HCT116 (cell line): ENCODE measurements around the gene FLVCR2. TPM values are rescaled to one million over a fixed set of nuclear protein-coding genes. Genes with fewer than 3 reads are reported as not detected.

Experiments used
- ATAC-seq: fragments of 200-7000 bp; cut with Tn5 transposase; 2 replicates; pipeline ENCODE4 v1.9.1; 2020; ENCODE audit warnings: mild to moderate bottlenecking, moderate library complexity
- BruUV-seq: library from RNA; stranded (reverse); fragments of 400-500 nt; replicated peaks from 2 replicates; lab custom pipeline; 2021; lab: Mats Ljungman, UMichigan
- CTCF ChIA-PET: fragments of 300-600 bp; sonication (Branson Sonifier 250); formaldehyde crosslinking; loops from one replicate; lab custom pipeline; 2021; ENCODE audit warnings: antibody characterized with exemption; lab: Charles Lee
- POLR2A ChIA-PET: fragments of 300-600, 350-600 bp; sonication (Branson Sonifier 250); formaldehyde crosslinking; loops from one replicate; lab custom pipeline; 2021; ENCODE audit warnings: antibody characterized with exemption; lab: Charles Lee
- RAD21 ChIA-PET, 2 experiments: fragments of 300-600 bp; sonication (Branson Sonifier 250); formaldehyde crosslinking; loops; one replicate each; lab custom pipeline; 2023; ENCODE audit warnings: low total read pairs in 2 of 2; ENCODE audit not compliant: uncharacterized antibody in 2 of 2, unreplicated experiment in 2 of 2, low non-redundant PET in 1 of 2; lab: Charles Lee
- DNase-seq: peaks from one replicate; pipeline ENCODE4 v3.0.0-alpha.2; 2010; ENCODE audit warnings: low read depth, low spot score
- H2AFZ ChIP-seq: fragments of 200-600 bp; shearing (Covaris generic), sonication (generic); 2 replicates; pipeline ENCODE4 v1.6.1; 2017; ENCODE audit warnings: low read depth, mixed run types, mixed read lengths, antibody characterized with exemption, low read length; ENCODE audit not compliant: poor library complexity, severe bottlenecking
- H3K27ac ChIP-seq: 2 replicates; pipeline ENCODE4 v1.5.1; 2012; ENCODE audit warnings: low read depth, low read length
- H3K27me3 ChIP-seq: fragments of 200-600 bp; sonication (generic); 2 replicates; pipeline ENCODE4 v1.6.1; 2016; ENCODE audit warnings: mixed run types, low read length, mixed read lengths; ENCODE audit not compliant: insufficient read depth
- H3K36me3 ChIP-seq, 2 experiments: fragments of 200-500 bp in 1 of 2; fragments of 200-600 bp in 1 of 2; sonication (Bioruptor generic) in 1 of 2; sonication (generic) in 1 of 2; 2 replicates each; pipeline versions ENCODE4 v1.5.1 to v1.6.1; 2014 to 2016; ENCODE audit warnings: low read length in 2 of 2, inconsistent platforms in 1 of 2, mixed read lengths in 1 of 2, mixed run types in 1 of 2; ENCODE audit not compliant: insufficient read depth in 2 of 2, control insufficient read depth in 1 of 2
- H3K4me1 ChIP-seq, 2 experiments: fragments of 200-600 bp in 1 of 2; sonication (generic) in 1 of 2; 2 replicates each; pipeline versions ENCODE4 v1.5.1 to v1.6.1; 2012 to 2017; ENCODE audit warnings: low read length in 2 of 2, inconsistent platforms in 1 of 2, mild to moderate bottlenecking in 1 of 2, mixed read lengths in 1 of 2, mixed run types in 1 of 2, moderate library complexity in 1 of 2; ENCODE audit not compliant: insufficient read depth in 2 of 2, control insufficient read depth in 1 of 2
- H3K4me2 ChIP-seq: fragments of 200-600 bp; sonication (generic); 2 replicates; pipeline ENCODE4 v1.6.1; 2017; ENCODE audit warnings: mixed run types, low read length, mixed read lengths
- H3K4me3 ChIP-seq, 2 experiments: fragments of 200-600 bp in 1 of 2; sonication (generic) in 1 of 2; replicated peaks in 1 of 2; 2 replicates each; pipeline ENCODE4 v1.5.1; 2011 to 2016; ENCODE audit warnings: low read length in 2 of 2, control low read depth in 1 of 2, low read depth in 1 of 2, mild to moderate bottlenecking in 1 of 2, mixed read lengths in 1 of 2, mixed run types in 1 of 2
- H3K79me2 ChIP-seq: fragments of 200-600 bp; sonication (generic); 2 replicates; pipeline ENCODE4 v1.6.1; 2017; ENCODE audit warnings: mild to moderate bottlenecking, mixed run types, low read length, moderate library complexity, mixed read lengths; ENCODE audit not compliant: insufficient read depth
- H3K9ac ChIP-seq: fragments of 200-600 bp; sonication (generic); 2 replicates; pipeline ENCODE4 v1.6.1; 2016; ENCODE audit warnings: low read length, mixed read lengths
- H3K9me2 ChIP-seq: fragments of 200-600 bp; sonication (generic), shearing (Covaris generic); 2 replicates; pipeline ENCODE4 v1.6.1; 2017; ENCODE audit warnings: mixed run types, mild to moderate bottlenecking, moderate library complexity; ENCODE audit not compliant: insufficient read depth
- H3K9me3 ChIP-seq, 2 experiments: fragments of 200-500 bp in 1 of 2; fragments of 200-600 bp in 1 of 2; sonication (Bioruptor generic) in 1 of 2; sonication (generic) in 1 of 2; 2 replicates each; pipeline ENCODE4 v1.6.1; 2014 to 2017; ENCODE audit warnings: low read length in 2 of 2, mixed read lengths in 2 of 2, inconsistent platforms in 1 of 2, low read depth in 1 of 2, mild to moderate bottlenecking in 1 of 2, mixed run types in 1 of 2, moderate library complexity in 1 of 2; ENCODE audit not compliant: control insufficient read depth in 1 of 2, insufficient read depth in 1 of 2
- H4K20me1 ChIP-seq: fragments of 200-600 bp; sonication (generic), shearing (Covaris generic); 2 replicates; pipeline ENCODE4 v1.6.1; 2017; ENCODE audit warnings: mixed run types, mild to moderate bottlenecking, moderate library complexity; ENCODE audit not compliant: insufficient read depth
- CBX3 ChIP-seq: IDR thresholded peaks from 2 replicates; pipeline ENCODE4 v1.6.1; 2012; ENCODE audit warnings: low read depth
- CEBPB ChIP-seq: IDR thresholded peaks from 2 replicates; pipeline ENCODE4 v1.6.1; 2012; ENCODE audit warnings: low read depth
- FOSL1 ChIP-seq: IDR thresholded peaks from 2 replicates; pipeline ENCODE4 v1.6.1; 2012; ENCODE audit warnings: low read depth
- RAD21 ChIP-seq: IDR thresholded peaks from 2 replicates; pipeline ENCODE4 v1.6.1; 2012; ENCODE audit warnings: low read depth, mild to moderate bottlenecking
- SRF ChIP-seq: IDR thresholded peaks from 2 replicates; pipeline ENCODE4 v1.6.1; 2012; ENCODE audit warnings: low read depth
- YY1 ChIP-seq: IDR thresholded peaks from 2 replicates; pipeline ENCODE4 v1.6.1; 2011; ENCODE audit warnings: low read length, low read depth, moderate library complexity, mild to moderate bottlenecking; ENCODE audit not compliant: insufficient replicate concordance; ENCODE audit errors: extremely low read depth
- ZFX ChIP-seq: fragments of 450-650 bp; IDR thresholded peaks from 2 replicates; pipeline ENCODE4 v1.6.1; 2017
- ZNF274 ChIP-seq: fragments of 200-500 bp; sonication (Bioruptor generic); IDR thresholded peaks from 2 replicates; pipeline ENCODE4 v1.6.1; 2014; ENCODE audit warnings: mild to moderate bottlenecking, low read depth, low read length, inconsistent platforms
- intact Hi-C: fragments of 100-400 bp; cut with micrococcal nuclease; formaldehyde crosslinking; loops from 2 replicates; pipeline ENCODE4 v1.10.0; 2022
- total RNA-seq: library from RNA; stranded (reverse); gene quantifications from one replicate; pipeline ENCODE4 v1.2.1, GENCODE V29; 2021; ENCODE audit not compliant: unreplicated experiment
- TF ChIP-seq, protein P1 (sequence below), 3 experiments: fragments of 200-600 bp in 1 of 3; sonication (generic) in 1 of 3; IDR thresholded peaks in 2 of 3; conservative IDR thresholded peaks in 1 of 3; 2 replicates each; pipeline ENCODE4 v1.5.1; 2012 to 2017; ENCODE audit warnings: low read depth in 2 of 3, low read length in 2 of 3, antibody characterized with exemption in 1 of 3, borderline replicate concordance in 1 of 3, control low read depth in 1 of 3, mild to moderate bottlenecking in 1 of 3, mixed read lengths in 1 of 3, mixed run types in 1 of 3, moderate library complexity in 1 of 3; ENCODE audit not compliant: insufficient read depth in 1 of 3

FLVCR2 gene
- total RNA-seq, 1 experiment from 2014 or later = 0.84 TPM

DNA sequence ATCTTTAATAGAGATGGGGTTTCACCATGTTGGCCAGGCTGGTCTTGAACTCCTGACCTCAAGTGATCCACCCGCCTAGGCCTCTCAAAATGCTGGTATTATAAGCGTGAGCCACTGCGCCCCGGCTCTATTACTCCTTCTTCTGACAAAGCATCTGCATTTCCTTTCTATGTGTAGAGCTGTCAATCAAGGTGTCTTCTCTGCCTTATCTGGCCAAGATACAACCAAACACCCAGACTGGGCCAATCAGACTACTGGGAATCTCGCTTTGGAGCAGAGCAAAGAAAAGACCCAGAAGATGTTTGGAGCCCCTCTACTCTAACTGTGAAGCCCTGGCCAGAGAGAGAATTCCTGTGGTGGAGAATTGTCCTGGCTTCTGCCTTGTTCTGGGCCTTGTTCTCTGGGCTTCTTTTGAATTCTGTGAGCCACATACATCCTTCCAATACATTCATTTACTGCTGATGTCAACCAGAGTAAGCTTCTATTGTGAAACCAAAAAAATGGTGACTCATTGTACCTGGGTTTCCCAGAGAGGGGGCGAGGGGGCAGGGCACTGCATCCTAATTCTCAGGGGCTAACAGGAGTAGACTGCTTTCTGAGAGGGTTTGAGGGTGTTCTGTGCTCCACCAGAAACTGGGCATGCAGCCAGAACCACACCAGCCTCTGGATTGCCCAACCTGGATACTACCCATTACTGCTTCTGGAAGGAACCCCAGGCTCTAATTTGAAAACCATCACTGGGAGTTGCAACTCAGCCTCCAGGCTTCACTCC lies 18.8 kb upstream of the FLVCR2 start:
- ChIA-PET CTCF (interaction anchor here (1.3 to 2.4 kb wide), 3 partner anchors 251 to 423 kb away, joined by 4 to 25 read pairs (median 5); partner anchors contain the start of gene TGFB3), RAD21 (no interaction called here)

DNA sequence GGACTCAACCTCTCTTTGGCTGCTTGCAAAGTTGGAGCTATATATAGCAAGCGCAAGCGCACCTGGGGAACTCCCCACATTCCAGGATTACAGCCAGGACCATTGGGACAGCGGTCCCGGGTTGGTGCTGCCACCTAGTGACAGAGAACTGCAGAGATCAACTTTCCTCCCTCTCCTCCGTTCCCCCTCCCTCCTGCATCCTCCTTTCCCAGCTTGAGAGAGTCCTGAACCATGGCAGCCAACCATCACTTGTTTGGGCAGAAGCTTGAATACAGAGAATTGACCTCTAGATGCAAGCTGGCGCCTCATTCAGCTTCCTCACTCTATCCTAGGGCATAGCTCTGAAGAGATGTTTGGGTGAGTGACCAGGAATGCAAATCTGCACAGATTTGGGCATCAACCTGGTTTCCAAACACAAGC lies 17.4 kb upstream of the FLVCR2 start:
- Histone ChIP-seq H3K36me3 (no peaks in the 10 kb centered on the region), H3K27me3 (no peaks in the 10 kb centered on the region), H3K27ac (no peak overlapping the region), H4K20me1 (no peaks in the 10 kb centered on the region), H3K9me3 (no peaks in the 10 kb centered on the region; a peak in 1 of 4 replicates), H3K9me2 (no peaks in the 10 kb centered on the region), H3K9ac (no peak overlapping the region), H3K79me2 (no peaks in the 10 kb centered on the region), H3K4me2 (peak overlapping the region; percentile 37), H3K4me3 (no peak overlapping the region), H3K4me1 (peaks cover 8 to 14% of the 10 kb centered on the region in 2 experiments; a peak in 3 of 4 replicates), H2AFZ (no peak overlapping the region)
- no TSS peak for BruUV-seq
- CTCF ChIA-PET = interaction anchor here (0.6 to 2.4 kb wide), 29 partner anchors 8 to 683 kb away, joined by 3 to 25 read pairs (median 5); partner anchors contain the start of genes ERG28, TGFB3 and TTLL5
- DNase-seq (peak; percentile 63), ATAC-seq (peak; percentile 99)
- RAD21 ChIA-PET = interaction anchor here (0.6 to 1.7 kb wide), 5 partner anchors 17 to 407 kb away, joined by 3 to 6 read pairs (median 3); no protein-coding TSS in a partner anchor
- intact Hi-C loops = loop anchor here (1.0 to 5.0 kb wide), 2 partner anchors 254 to 434 kb away; partner anchors contain the start of gene NEK9
- no peak for TF ChIP-seq SRF
- TF ChIP-seq ZNF274 = no peak
- TF ChIP-seq, protein P1, sequence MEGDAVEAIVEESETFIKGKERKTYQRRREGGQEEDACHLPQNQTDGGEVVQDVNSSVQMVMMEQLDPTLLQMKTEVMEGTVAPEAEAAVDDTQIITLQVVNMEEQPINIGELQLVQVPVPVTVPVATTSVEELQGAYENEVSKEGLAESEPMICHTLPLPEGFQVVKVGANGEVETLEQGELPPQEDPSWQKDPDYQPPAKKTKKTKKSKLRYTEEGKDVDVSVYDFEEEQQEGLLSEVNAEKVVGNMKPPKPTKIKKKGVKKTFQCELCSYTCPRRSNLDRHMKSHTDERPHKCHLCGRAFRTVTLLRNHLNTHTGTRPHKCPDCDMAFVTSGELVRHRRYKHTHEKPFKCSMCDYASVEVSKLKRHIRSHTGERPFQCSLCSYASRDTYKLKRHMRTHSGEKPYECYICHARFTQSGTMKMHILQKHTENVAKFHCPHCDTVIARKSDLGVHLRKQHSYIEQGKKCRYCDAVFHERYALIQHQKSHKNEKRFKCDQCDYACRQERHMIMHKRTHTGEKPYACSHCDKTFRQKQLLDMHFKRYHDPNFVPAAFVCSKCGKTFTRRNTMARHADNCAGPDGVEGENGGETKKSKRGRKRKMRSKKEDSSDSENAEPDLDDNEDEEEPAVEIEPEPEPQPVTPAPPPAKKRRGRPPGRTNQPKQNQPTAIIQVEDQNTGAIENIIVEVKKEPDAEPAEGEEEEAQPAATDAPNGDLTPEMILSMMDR (IDR thresholded peaks at IDR 0.05 in 2 of 3, conservative IDR thresholded peaks at IDR 0.05 in 1 of 3; ENCODE audit: borderline replicate concordance in 1 of 3, insufficient read depth in 1 of 3, low read depth in 2 of 3, low read length in 2 of 3) = peak; percentile 78 to 89 (median 89)
- TF ChIP-seq YY1 = peak; percentile 29
- TF ChIP-seq ZFX = no peak
- TF ChIP-seq RAD21 = peak; percentile 87
- TF ChIP-seq FOSL1 = no peak
- POLR2A ChIA-PET = interaction anchor here (0.5 to 1.2 kb wide), 3 partner anchors 12 to 267 kb away, joined by 3 to 4 read pairs (median 4); no protein-coding TSS in a partner anchor

More for the DNA sequence above, 18.8 kb upstream of the FLVCR2 start:
- Histone ChIP-seq H2AFZ (no peak overlapping the region), H3K4me3 (no peak overlapping the region), H3K4me2 (no peak overlapping the region), H3K9ac (no peak overlapping the region), H3K9me2 (no peaks in the 10 kb centered on the region), H3K4me1 (peaks cover 8 to 16% of the 10 kb centered on the region in 2 experiments; a peak in 3 of 4 replicates), H3K9me3 (no peaks in the 10 kb centered on the region; a peak in 1 of 4 replicates), H3K36me3 (no peaks in the 10 kb centered on the region), H3K27me3 (no peaks in the 10 kb centered on the region), H3K27ac (no peak overlapping the region), H4K20me1 (no peaks in the 10 kb centered on the region), H3K79me2 (no peaks in the 10 kb centered on the region)
- POLR2A ChIA-PET = no interaction called here
- DNase-seq (no peak), ATAC-seq (no peak)
- intact Hi-C loops = loop anchor here (5.0 kb wide), 1 partner anchor 432 kb away; the partner anchor contains the start of gene NEK9
- no peak for TF ChIP-seq YY1
- no peak for TF ChIP-seq FOSL1
- TF ChIP-seq CBX3 = no peak
- TF ChIP-seq CEBPB = peak; percentile 63; the same call in 1 of the 2 replicates
- BruUV-seq = no TSS peak
